Mucosa of descending colon (tissue), 3 donors: Measurements from ENCODE around the gene MYH9. TPM values are rescaled to one million over a fixed set of nuclear protein-coding genes. Genes with fewer than 3 reads are reported as not detected.

Source experiments
- ATAC-seq: fragments of 200-7000 bp; cut with Tn5 transposase; one replicate; pipeline ENCODE4 v1.9.1; 2020; ENCODE audit warnings: mild to moderate bottlenecking, moderate library complexity
- DNase-seq, 3 donors: peaks; one replicate each; pipeline ENCODE4 v3.0.0-alpha.2; 2020
- H3K36me3 ChIP-seq: fragments of 200-600 bp; one replicate; pipeline ENCODE4 v1.8.0; 2021; ENCODE audit warnings: low read depth, mild to moderate bottlenecking
- H3K4me1 ChIP-seq: fragments of 200-600 bp; one replicate; pipeline ENCODE4 v1.8.0; 2021; ENCODE audit warnings: low read depth, mild to moderate bottlenecking
- H3K4me3 ChIP-seq: fragments of 200-600 bp; one replicate; pipeline ENCODE4 v1.8.0; 2021; ENCODE audit warnings: mild to moderate bottlenecking
- H3K9me3 ChIP-seq: fragments of 200-600 bp; one replicate; pipeline ENCODE4 v1.8.0; 2021; ENCODE audit warnings: mild to moderate bottlenecking
- intact Hi-C, 2 donors: fragments of 100-400 bp; cut with DNase I in 1 of 2; cut with micrococcal nuclease in 1 of 2; formaldehyde crosslinking; loops; one replicate each; pipeline versions ENCODE4 v1.11.0 to v1.11.1; 2022; cut with DNase I, micrococcal nuclease
- total RNA-seq, 3 donors: library from RNA; stranded (reverse); fragmentation: NEBNext Ultra II Directional in 2 of 3; extraction: Animal tissue kit (Norgen Biotek cat#: 25700) in 2 of 3; gene quantifications; one replicate each; pipeline versions ENCODE4 v1.2.1 to v1.2.4, GENCODE V29; 2021 to 2023
- TF ChIP-seq, protein P1 (sequence below): fragments of 200-600 bp; IDR thresholded peaks from one replicate; pipeline ENCODE4 v1.8.0; 2022; ENCODE audit warnings: antibody characterized with exemption, mild to moderate bottlenecking
- donor health status: DM: no; HTN: no; CAD: no; lungs with moderate emphysema.
- donor health status: DM: no; HTN: no; CAD: no.
- donor health status: DM: no; HTN: yes; CAD: no.

The MYH9 gene
- total RNA-seq, 3 donors from 2014 or later: 501 to 831 (median 599) TPM

DNA sequence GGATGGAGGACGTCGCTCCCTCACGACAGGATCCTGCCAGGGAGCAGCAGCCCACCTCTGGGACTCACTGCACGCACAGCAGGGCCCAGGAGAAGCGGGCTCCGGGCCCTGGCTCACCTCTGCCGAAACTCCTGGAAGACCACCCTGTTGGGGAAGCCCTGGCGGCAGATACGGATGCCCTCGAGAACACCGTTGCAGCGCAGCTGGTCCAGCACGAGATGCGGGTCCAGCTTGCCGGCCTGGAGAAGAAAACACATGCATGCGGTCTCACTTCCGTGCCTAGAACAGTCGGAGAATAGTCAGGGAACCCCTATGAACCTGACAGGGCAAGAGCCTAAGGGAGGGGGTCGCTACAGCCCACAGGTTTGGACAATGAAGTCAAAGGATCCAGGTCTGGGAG, 82.0 kb downstream of the MYH9 start:
- intact Hi-C loops: loop anchor here in 1 of 2 donors (10.0 kb wide), 1 partner anchor 169 kb away; no protein-coding TSS in a partner anchor
- H3K36me3 ChIP-seq: peaks cover 43% of the 10 kb centered on the region

GRCh38 chr22:36304429-36304828, 83.3 kb downstream of the MYH9 start:
- intact Hi-C loops: loop anchor here (5.0 to 10.0 kb wide), 2 partner anchors 168 to 170 kb away; no protein-coding TSS in a partner anchor
- TF ChIP-seq, protein P1, sequence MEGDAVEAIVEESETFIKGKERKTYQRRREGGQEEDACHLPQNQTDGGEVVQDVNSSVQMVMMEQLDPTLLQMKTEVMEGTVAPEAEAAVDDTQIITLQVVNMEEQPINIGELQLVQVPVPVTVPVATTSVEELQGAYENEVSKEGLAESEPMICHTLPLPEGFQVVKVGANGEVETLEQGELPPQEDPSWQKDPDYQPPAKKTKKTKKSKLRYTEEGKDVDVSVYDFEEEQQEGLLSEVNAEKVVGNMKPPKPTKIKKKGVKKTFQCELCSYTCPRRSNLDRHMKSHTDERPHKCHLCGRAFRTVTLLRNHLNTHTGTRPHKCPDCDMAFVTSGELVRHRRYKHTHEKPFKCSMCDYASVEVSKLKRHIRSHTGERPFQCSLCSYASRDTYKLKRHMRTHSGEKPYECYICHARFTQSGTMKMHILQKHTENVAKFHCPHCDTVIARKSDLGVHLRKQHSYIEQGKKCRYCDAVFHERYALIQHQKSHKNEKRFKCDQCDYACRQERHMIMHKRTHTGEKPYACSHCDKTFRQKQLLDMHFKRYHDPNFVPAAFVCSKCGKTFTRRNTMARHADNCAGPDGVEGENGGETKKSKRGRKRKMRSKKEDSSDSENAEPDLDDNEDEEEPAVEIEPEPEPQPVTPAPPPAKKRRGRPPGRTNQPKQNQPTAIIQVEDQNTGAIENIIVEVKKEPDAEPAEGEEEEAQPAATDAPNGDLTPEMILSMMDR: no peak
- Histone ChIP-seq H3K4me1 (no peaks in the 10 kb centered on the region), H3K9me3 (no peaks in the 10 kb centered on the region), H3K36me3 (peaks cover 52% of the 10 kb centered on the region), H3K4me3 (no peak overlapping the region)
- DNase-seq: peak in 1 of 3 donors; percentile 50
- no peak for ATAC-seq

More for the DNA sequence above, 82.0 kb downstream of the MYH9 start:
- H3K9me3 ChIP-seq: no peaks in the 10 kb centered on the region
- H3K4me1 ChIP-seq: no peaks in the 10 kb centered on the region
- no peak overlapping the region for H3K4me3 ChIP-seq
- TF ChIP-seq, protein P1: no peak
- no peak for ATAC-seq
- peak in 1 of 3 donors; percentile 39 for DNase-seq

- H3K9me3 ChIP-seq: no peaks in the 10 kb centered on the region
- no peaks in the 10 kb centered on the region for H3K4me1 ChIP-seq
- H3K36me3 ChIP-seq: peaks cover 55% of the 10 kb centered on the region
- intact Hi-C loops: loop anchor here (5.0 to 10.0 kb wide), 2 partner anchors 168 to 171 kb away; no protein-coding TSS in a partner anchor
- TF ChIP-seq, protein P1: no peak
- H3K4me3 ChIP-seq: no peak overlapping the region
- ATAC-seq (peak; percentile 72), DNase-seq (peak; percentile 58 to 75 (median 71))
Measured at GRCh38 chr22:36303874-36304273, 83.9 kb downstream of the MYH9 start.

- H3K4me3 ChIP-seq: no peak overlapping the region
- intact Hi-C loops: loop anchor here (5.0 to 10.0 kb wide), 2 partner anchors 169 to 172 kb away; no protein-coding TSS in a partner anchor
Measured at GRCh38 chr22:36303115-36303467, 84.7 kb downstream of the MYH9 start.

DNA sequence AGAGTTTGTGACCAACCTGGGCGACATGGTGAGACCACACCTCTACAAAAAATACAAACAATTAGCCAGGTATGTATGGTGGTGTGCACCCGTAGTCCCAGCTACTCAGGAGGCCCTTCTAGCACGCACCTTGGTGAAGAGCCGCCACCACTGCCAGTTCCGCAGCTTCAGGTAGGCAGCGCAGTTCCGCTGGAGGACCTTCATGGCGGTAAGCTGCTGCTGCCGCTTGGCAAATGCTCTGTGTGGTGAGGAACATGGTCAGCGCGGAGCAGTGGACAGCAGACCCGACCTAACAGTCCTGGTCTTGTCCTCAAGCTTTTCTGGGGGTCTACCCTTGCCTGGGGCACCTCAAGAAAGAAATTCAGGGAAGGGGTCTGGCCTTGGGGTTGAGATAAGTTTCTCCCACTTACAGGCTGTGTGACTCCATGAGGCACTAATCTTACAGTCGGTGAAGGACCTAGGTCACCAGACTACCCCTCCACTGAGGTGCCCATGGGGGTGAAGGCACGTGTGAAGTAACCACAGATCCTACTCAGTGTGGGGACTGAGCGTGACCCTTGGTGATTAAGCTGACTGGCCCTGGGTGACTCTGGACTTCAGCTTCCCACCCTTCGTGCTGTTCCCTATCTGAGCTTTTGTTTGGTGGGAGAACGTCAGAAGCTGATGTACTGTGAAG, 85.2 kb downstream of the MYH9 start:
- TF ChIP-seq, protein P1: no peak
- Histone ChIP-seq H3K4me1 (no peaks in the 10 kb centered on the region), H3K4me3 (no peak overlapping the region), H3K9me3 (no peaks in the 10 kb centered on the region), H3K36me3 (peaks cover 62% of the 10 kb centered on the region)
- ATAC-seq: no peak
- DNase-seq: peak in 1 of 3 donors; percentile 38
- intact Hi-C loops: loop anchor here (5.0 to 10.0 kb wide), 2 partner anchors 170 to 172 kb away; no protein-coding TSS in a partner anchor

More at GRCh38 chr22:36303115-36303467, 84.7 kb downstream of the MYH9 start:
- DNase-seq: peak in 1 of 3 donors; percentile 42
- H3K4me1 ChIP-seq: no peaks in the 10 kb centered on the region
- no peaks in the 10 kb centered on the region for H3K9me3 ChIP-seq
- TF ChIP-seq, protein P1: no peak
- H3K36me3 ChIP-seq: peaks cover 62% of the 10 kb centered on the region
- no peak for ATAC-seq
